ENCODE results near the gene SFXN2.
"Not testable (repeated sequence)": the region's sequence is repeated elsewhere in the genome, so short reads cannot be mapped to it uniquely, and the experiment has no call there.

The SFXN2 gene

GRCh38 chr10:102713814-102714620, 419 bp upstream of the SFXN2 start, which contains the start of gene ARL3:
Gene ARL3, minus strand, starts transcription at chr10:102714397. Its CDS starts 122 bp downstream, at chr10:102714275.
- TF ChIP-seq CTCF (conservative IDR thresholded peaks at IDR 0.05) (no peak; the same call in none of the 2 replicates), ZFX (IDR thresholded peaks at IDR 0.05) (no peak; the same call in 1 of the 2 replicates)
- peak within 1 kb of the TSS; percentile 90 for H3K27ac ChIP-seq

- peak overlapping the region; percentile 90; the same call in 1 of the 2 replicates for H3K27ac ChIP-seq
- TF ChIP-seq ZFX (IDR thresholded peaks at IDR 0.05), result no peak
- TF ChIP-seq CTCF (conservative IDR thresholded peaks at IDR 0.05), result no peak
Measured at GRCh38 chr10:102715880-102716279, 1.4 kb downstream of the SFXN2 start.

DNA sequence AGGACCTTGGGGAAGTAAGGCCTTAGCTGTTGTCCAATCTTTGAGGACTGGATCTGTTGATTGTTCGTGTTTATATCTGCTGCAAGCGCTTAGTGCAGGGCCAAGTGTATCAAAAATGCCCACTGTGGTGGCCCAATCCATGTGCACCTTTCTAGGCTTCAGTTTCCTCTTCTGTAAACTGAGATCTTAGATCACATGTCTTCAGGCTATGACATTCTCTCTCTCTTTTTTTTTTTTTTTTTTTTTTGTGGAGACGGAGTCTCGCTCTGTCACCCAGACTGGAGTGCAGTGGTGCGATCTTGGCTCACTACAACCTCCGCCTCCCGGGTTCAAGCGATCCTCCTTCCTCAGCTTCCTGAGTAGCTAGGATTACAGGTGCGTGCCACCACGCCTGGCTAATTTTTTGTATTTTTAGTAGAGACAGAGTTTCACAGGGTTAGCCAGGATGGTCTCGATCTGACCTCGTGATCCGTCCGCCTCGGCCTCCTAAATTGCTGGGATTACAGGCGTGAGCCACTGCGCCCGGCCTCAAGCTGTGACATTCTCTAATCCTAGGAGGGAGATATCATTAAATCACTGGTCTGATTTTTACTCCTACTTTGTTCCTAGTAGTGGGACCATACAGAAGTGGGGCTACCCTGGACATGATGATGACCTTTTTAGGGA, 2.6 kb downstream of the SFXN2 start:
- not testable (repeated sequence) for H3K27ac ChIP-seq

DNA sequence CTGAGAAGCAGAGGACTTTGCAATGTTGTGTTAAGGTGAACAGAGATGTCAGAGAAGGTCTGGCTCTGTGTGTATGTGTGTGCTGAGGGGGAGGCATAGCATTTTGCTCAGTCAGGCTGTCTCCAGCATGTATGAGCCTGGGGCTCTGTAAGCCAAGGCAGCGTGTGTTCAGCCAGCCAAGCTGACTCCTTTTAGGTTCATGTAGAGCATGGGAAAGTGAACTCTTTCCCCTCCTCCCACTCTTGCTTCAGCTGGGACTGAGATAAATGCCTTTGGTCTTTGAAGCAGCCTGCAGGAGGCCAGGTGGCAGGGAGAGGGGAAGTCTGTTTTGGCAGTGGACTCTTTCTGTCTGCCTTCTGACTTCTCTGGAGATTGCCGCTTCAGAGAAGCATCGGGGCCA, 3.8 kb downstream of the SFXN2 start:
- H3K27ac ChIP-seq, result no peak overlapping the region
- no peak for TF ChIP-seq ZFX (IDR thresholded peaks at IDR 0.05)
- no peak for TF ChIP-seq CTCF (conservative IDR thresholded peaks at IDR 0.05)

DNA sequence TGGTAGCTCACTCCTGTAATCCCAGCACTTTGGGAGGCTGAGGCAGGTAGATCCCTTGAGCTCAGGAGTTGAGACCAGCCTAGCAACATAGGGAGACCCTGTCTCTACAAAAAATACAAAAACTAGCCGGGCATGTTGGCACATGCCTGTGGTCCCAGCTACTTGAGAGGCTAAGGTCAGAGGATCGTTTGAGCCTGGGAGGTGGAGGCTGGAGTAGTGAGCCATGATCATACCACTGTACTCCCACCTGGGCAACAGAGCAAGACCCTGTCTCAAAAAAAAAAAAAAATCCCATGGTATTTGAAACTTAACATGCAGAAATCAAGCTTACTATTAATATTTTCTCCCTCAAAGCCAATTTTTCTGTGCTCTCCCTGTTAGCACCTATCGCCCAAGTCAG, 5.9 kb downstream of the SFXN2 start:
- H3K27ac ChIP-seq, result no peak overlapping the region
- TF ChIP-seq ZFX (IDR thresholded peaks at IDR 0.05) (no peak), CTCF (conservative IDR thresholded peaks at IDR 0.05) (no peak)

DNA sequence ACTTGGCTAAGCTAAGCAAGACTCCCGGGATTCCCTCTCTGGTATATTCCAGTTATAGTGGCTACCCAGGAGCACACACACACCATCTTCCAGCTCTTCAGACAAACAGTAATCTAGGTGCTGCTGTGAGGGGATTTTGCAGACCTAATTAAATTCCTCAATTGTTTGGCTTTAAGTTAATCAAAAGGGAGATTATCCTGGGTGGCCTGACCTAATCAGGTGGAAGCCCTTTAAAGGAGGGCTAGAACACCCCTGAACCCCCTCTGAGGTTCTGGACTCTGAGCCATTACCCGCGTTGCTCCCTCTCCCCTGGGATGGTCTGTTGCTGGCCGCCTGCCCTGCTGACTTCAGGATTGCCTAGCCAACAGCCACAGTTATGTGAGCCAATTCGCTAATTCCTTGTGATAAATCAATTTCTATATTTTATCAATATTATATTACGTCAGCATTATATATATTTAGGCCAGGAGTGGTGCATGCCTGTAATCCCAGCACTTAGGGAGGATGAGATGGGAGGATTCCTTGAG, 6.4 kb downstream of the SFXN2 start:
- no peak overlapping the region for H3K27ac ChIP-seq
- no peak for TF ChIP-seq CTCF (conservative IDR thresholded peaks at IDR 0.05)
- no peak for TF ChIP-seq ZFX (IDR thresholded peaks at IDR 0.05)

DNA sequence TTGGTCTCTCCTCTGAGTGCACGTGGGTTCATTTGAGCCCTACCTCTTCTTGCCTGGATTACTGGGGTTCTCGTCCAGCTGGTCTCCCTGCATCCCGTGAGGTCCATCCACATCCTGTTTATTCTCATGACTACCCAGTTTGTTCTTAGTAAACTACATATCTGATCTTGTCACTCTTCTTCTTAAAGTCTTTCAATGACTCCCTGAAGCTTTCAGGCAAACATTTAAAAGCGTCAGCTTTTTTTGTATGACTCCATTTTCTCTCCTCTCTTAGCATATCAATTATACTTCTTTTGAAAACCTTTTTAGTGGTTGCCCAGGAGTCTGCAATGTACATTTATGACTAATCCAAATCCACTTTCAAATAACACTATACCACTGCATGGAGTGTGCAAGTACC, 7.5 kb downstream of the SFXN2 start:
- H3K27ac ChIP-seq, result no peak overlapping the region
- no peak for TF ChIP-seq CTCF (conservative IDR thresholded peaks at IDR 0.05)
- TF ChIP-seq ZFX (IDR thresholded peaks at IDR 0.05), result no peak

Data from C4-2B (cell line).